ENCODE results near the gene KIF13A. TPM values are rescaled to one million over a fixed set of nuclear protein-coding genes. Genes with fewer than 3 reads are reported as not detected.

KIF13A gene
- total RNA-seq, 1 donor from 2014 or later, result 38.4 TPM

DNA sequence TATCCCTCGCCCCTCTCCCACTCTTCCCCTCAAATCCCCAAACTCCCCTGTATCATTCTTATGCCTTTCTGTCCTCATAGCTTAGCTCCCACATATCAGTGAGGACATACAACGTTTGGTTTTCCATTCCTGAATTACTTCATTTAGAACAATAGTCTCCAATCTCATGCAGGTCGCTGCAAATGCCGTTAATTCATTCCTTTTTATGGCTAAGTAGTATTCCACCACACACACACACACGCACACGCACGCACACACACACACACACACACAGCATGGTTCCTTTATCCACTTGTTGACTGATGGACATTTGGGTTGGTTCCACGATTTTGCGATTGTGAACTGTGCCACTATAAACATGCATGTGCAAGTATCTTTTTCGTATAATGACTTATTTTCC, 112.7 kb downstream of the KIF13A start:
- H3K9me3 Mint-ChIP-seq (ENCODE audit: unreplicated experiment), result no peaks in the 10 kb centered on the region
- peaks cover 14% of the 10 kb centered on the region for H3K4me1 Mint-ChIP-seq (ENCODE audit: low read depth, unreplicated experiment)
- H3K36me3 Mint-ChIP-seq (ENCODE audit: low read depth, unreplicated experiment), result peaks cover 3% of the 10 kb centered on the region
- H3K27ac Mint-ChIP-seq (ENCODE audit: unreplicated experiment), result no peak overlapping the region
- Histone ChIP-seq H4K20me1 (ENCODE audit: insufficient read depth, low read length) (no peaks in the 10 kb centered on the region), H3K27ac (ENCODE audit: low read depth, low read length) (no peak overlapping the region), H3K27me3 (ENCODE audit: insufficient read depth, low read length) (no peaks in the 10 kb centered on the region), H3K4me3 (ENCODE audit: insufficient read depth, low read depth, low read length) (no peak overlapping the region), H2AFZ (ENCODE audit: low read depth, low read length) (no peak overlapping the region), H3K4me1 (ENCODE audit: insufficient read depth, low read length) (peaks cover 24% of the 10 kb centered on the region), H3K4me2 (ENCODE audit: low read length) (no peak overlapping the region), H3K36me3 (ENCODE audit: insufficient read depth, low read length) (no peaks in the 10 kb centered on the region), H3K79me2 (ENCODE audit: insufficient read depth, low read length) (no peaks in the 10 kb centered on the region), H3K9ac (ENCODE audit: low read length) (no peak overlapping the region), H3K9me3 (ENCODE audit: insufficient read depth, low read depth, low read length) (no peaks in the 10 kb centered on the region)
- FAIRE-seq (no peak), DNase-seq (ENCODE audit: low read depth) (no peak)
- H3K4me3 Mint-ChIP-seq (ENCODE audit: unreplicated experiment), result no peak overlapping the region
- TF ChIP-seq, protein P1, sequence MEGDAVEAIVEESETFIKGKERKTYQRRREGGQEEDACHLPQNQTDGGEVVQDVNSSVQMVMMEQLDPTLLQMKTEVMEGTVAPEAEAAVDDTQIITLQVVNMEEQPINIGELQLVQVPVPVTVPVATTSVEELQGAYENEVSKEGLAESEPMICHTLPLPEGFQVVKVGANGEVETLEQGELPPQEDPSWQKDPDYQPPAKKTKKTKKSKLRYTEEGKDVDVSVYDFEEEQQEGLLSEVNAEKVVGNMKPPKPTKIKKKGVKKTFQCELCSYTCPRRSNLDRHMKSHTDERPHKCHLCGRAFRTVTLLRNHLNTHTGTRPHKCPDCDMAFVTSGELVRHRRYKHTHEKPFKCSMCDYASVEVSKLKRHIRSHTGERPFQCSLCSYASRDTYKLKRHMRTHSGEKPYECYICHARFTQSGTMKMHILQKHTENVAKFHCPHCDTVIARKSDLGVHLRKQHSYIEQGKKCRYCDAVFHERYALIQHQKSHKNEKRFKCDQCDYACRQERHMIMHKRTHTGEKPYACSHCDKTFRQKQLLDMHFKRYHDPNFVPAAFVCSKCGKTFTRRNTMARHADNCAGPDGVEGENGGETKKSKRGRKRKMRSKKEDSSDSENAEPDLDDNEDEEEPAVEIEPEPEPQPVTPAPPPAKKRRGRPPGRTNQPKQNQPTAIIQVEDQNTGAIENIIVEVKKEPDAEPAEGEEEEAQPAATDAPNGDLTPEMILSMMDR (IDR thresholded peaks at IDR 0.05; ENCODE audit: insufficient read depth, low read depth, low read length), result no peak
- no peak for TF ChIP-seq EZH2 (IDR thresholded peaks at IDR 0.05; ENCODE audit: insufficient read depth, low read length)
- no peaks in the 10 kb centered on the region for H3K27me3 Mint-ChIP-seq (ENCODE audit: low read depth, unreplicated experiment)

DNA sequence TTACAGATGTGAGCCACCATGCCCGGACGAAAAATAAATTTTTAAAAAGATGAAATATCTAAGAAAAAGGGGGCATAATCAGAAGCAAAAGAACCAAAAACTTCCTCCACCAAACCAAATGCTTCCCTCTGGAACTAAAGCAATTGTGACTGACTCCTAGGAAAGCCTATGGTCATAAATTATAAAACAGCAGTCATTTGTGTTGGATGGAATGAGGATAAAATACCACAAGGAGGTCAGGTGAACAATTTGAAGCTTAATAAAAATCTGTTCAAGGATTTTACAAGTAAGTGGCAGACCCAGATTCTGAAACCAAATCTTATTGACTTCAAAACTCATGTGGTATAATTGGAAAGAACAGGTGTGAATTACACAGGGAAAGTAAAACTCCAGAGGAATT, 114.5 kb downstream of the KIF13A start:
- Mint-ChIP-seq H3K36me3 (ENCODE audit: low read depth, unreplicated experiment) (peaks cover 3% of the 10 kb centered on the region), H3K9me3 (ENCODE audit: unreplicated experiment) (no peaks in the 10 kb centered on the region), H3K27me3 (ENCODE audit: low read depth, unreplicated experiment) (no peaks in the 10 kb centered on the region), H3K4me3 (ENCODE audit: unreplicated experiment) (no peak overlapping the region), H3K27ac (ENCODE audit: unreplicated experiment) (no peak overlapping the region), H3K4me1 (ENCODE audit: low read depth, unreplicated experiment) (peaks cover 19% of the 10 kb centered on the region)
- FAIRE-seq, result no peak
- H3K9me3 ChIP-seq (ENCODE audit: insufficient read depth, low read depth, low read length), result no peaks in the 10 kb centered on the region
- no peaks in the 10 kb centered on the region for H4K20me1 ChIP-seq (ENCODE audit: insufficient read depth, low read length)
- H2AFZ ChIP-seq (ENCODE audit: low read depth, low read length), result no peak overlapping the region
- DNase-seq (ENCODE audit: low read depth), result no peak
- TF ChIP-seq, protein P1 (IDR thresholded peaks at IDR 0.05; ENCODE audit: insufficient read depth, low read depth, low read length), result no peak
- H3K4me1 ChIP-seq (ENCODE audit: insufficient read depth, low read length), result peaks cover 34% of the 10 kb centered on the region
- no peaks in the 10 kb centered on the region for H3K27me3 ChIP-seq (ENCODE audit: insufficient read depth, low read length)
- no peak overlapping the region for H3K9ac ChIP-seq (ENCODE audit: low read length)
- H3K79me2 ChIP-seq (ENCODE audit: insufficient read depth, low read length), result no peaks in the 10 kb centered on the region
- H3K4me2 ChIP-seq (ENCODE audit: low read length), result no peak overlapping the region
- no peaks in the 10 kb centered on the region for H3K36me3 ChIP-seq (ENCODE audit: insufficient read depth, low read length)
- H3K27ac ChIP-seq (ENCODE audit: low read depth, low read length), result no peak overlapping the region
- H3K4me3 ChIP-seq (ENCODE audit: insufficient read depth, low read depth, low read length), result no peak overlapping the region

DNA sequence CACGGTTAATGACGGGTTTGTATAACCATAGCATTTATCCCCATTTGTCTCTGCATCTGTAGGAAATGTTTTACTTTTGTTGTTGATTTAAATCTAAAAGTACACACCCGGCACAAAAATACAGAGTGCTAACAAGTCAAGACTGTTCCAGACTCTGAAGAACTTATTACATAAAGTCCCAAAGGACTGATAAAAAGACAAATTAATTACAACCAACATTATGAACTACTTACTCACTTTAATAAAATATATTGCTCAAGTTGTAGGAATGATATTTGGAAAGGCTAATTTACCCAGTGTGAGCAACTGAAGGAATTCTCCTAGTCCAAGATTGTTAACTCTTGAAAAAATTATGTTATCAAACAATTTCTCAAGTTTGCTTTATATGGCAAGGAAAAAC, 115.6 kb downstream of the KIF13A start:
- Histone ChIP-seq H3K36me3 (ENCODE audit: insufficient read depth, low read length) (no peaks in the 10 kb centered on the region), H3K27ac (ENCODE audit: low read depth, low read length) (no peak overlapping the region), H4K20me1 (ENCODE audit: insufficient read depth, low read length) (no peaks in the 10 kb centered on the region), H3K9ac (ENCODE audit: low read length) (no peak overlapping the region), H2AFZ (ENCODE audit: low read depth, low read length) (no peak overlapping the region), H3K4me2 (ENCODE audit: low read length) (no peak overlapping the region), H3K4me1 (ENCODE audit: insufficient read depth, low read length) (peaks cover 33% of the 10 kb centered on the region), H3K9me3 (ENCODE audit: insufficient read depth, low read depth, low read length) (no peaks in the 10 kb centered on the region), H3K79me2 (ENCODE audit: insufficient read depth, low read length) (no peaks in the 10 kb centered on the region), H3K27me3 (ENCODE audit: insufficient read depth, low read length) (no peaks in the 10 kb centered on the region), H3K4me3 (ENCODE audit: insufficient read depth, low read depth, low read length) (no peak overlapping the region)
- FAIRE-seq, result no peak
- peaks cover 3% of the 10 kb centered on the region for H3K36me3 Mint-ChIP-seq (ENCODE audit: low read depth, unreplicated experiment)
- no peak for DNase-seq (ENCODE audit: low read depth)
- H3K27me3 Mint-ChIP-seq (ENCODE audit: low read depth, unreplicated experiment), result no peaks in the 10 kb centered on the region
- TF ChIP-seq, protein P1 (IDR thresholded peaks at IDR 0.05; ENCODE audit: insufficient read depth, low read depth, low read length), result no peak
- H3K9me3 Mint-ChIP-seq (ENCODE audit: unreplicated experiment), result no peaks in the 10 kb centered on the region
- H3K27ac Mint-ChIP-seq (ENCODE audit: unreplicated experiment), result no peak overlapping the region
- no peak overlapping the region for H3K4me3 Mint-ChIP-seq (ENCODE audit: unreplicated experiment)
- H3K4me1 Mint-ChIP-seq (ENCODE audit: low read depth, unreplicated experiment), result peaks cover 22% of the 10 kb centered on the region
